Ishikawa (cell line): ENCODE measurements around the gene CPED1.

ENCODE experiments used
- CEBPB ChIP-seq: IDR thresholded peaks from 2 replicates; pipeline ENCODE4 v1.6.1; 2012
- CREB1 ChIP-seq: IDR thresholded peaks from 2 replicates; pipeline ENCODE4 v1.6.1; 2012; ENCODE audit warnings: low read depth
- EGR1 ChIP-seq: IDR thresholded peaks from 2 replicates; pipeline ENCODE4 v1.6.1; 2012
- EP300 ChIP-seq: IDR thresholded peaks from 2 replicates; pipeline ENCODE4 v1.6.1; 2012; ENCODE audit warnings: borderline replicate concordance
- FOXM1 ChIP-seq: IDR thresholded peaks from 2 replicates; pipeline ENCODE4 v1.6.1; 2012; ENCODE audit warnings: low read depth, borderline replicate concordance
- MAX ChIP-seq: IDR thresholded peaks from 2 replicates; pipeline ENCODE4 v1.6.1; 2012
- NFIC ChIP-seq: IDR thresholded peaks from 2 replicates; pipeline ENCODE4 v1.6.1; 2012
- RAD21 ChIP-seq: IDR thresholded peaks from 2 replicates; pipeline ENCODE4 v1.6.1; 2012; ENCODE audit warnings: low read depth
- REST ChIP-seq: IDR thresholded peaks from 2 replicates; pipeline ENCODE4 v1.6.1; 2012; ENCODE audit warnings: low read depth, mild to moderate bottlenecking
- TAF1 ChIP-seq: IDR thresholded peaks from 2 replicates; pipeline ENCODE4 v1.6.1; 2012; ENCODE audit warnings: low read depth, mild to moderate bottlenecking
- TCF12 ChIP-seq: IDR thresholded peaks from 2 replicates; pipeline ENCODE4 v1.6.1; 2012; ENCODE audit warnings: low read depth
- TEAD4 ChIP-seq: IDR thresholded peaks from 2 replicates; pipeline ENCODE4 v1.6.1; 2012
- USF1 ChIP-seq: IDR thresholded peaks from 2 replicates; pipeline ENCODE4 v1.6.1; 2012
- YY1 ChIP-seq: IDR thresholded peaks from 2 replicates; pipeline ENCODE4 v1.6.1; 2012; ENCODE audit warnings: low read depth
- ZBTB7A ChIP-seq: IDR thresholded peaks from 2 replicates; pipeline ENCODE4 v1.6.1; 2012; ENCODE audit warnings: low read depth

CPED1 gene

GRCh38 chr7:120961638-120962173, 26.8 kb upstream of the CPED1 start:
- TF ChIP-seq EGR1 (no peak), REST (no peak), TCF12 (no peak), USF1 (no peak), EP300 (no peak), NFIC (no peak), TAF1 (no peak)

- TF ChIP-seq CREB1 (no peak), FOXM1 (no peak), EP300 (no peak), ZBTB7A (no peak)
These were observed 24.4 kb upstream of the CPED1 start for GRCh38 chr7:120964088-120964487.

GRCh38 chr7:120966961-120967360, 21.6 kb upstream of the CPED1 start:
- no peak for TF ChIP-seq NFIC
- TF ChIP-seq EP300, result no peak
- TF ChIP-seq FOXM1, result no peak
- no peak for TF ChIP-seq RAD21
- TF ChIP-seq TAF1, result no peak
- TF ChIP-seq TCF12, result no peak
- TF ChIP-seq CREB1, result no peak
- no peak for TF ChIP-seq USF1
- TF ChIP-seq REST, result no peak
- TF ChIP-seq YY1, result no peak
- TF ChIP-seq ZBTB7A, result no peak
- no peak for TF ChIP-seq EGR1
- TF ChIP-seq CEBPB, result no peak
- TF ChIP-seq TEAD4, result no peak
- no peak for TF ChIP-seq MAX

GRCh38 chr7:120973849-120974248, 14.7 kb upstream of the CPED1 start:
- no peak for TF ChIP-seq ZBTB7A
- TF ChIP-seq USF1, result no peak
- no peak for TF ChIP-seq TAF1
- TF ChIP-seq MAX, result no peak
- TF ChIP-seq EGR1, result no peak
- TF ChIP-seq RAD21, result no peak
- no peak for TF ChIP-seq TCF12
- no peak for TF ChIP-seq CEBPB
- no peak for TF ChIP-seq NFIC
- TF ChIP-seq REST, result no peak
- no peak for TF ChIP-seq TEAD4
- no peak for TF ChIP-seq YY1
